Subcutaneous adipose tissue (tissue), 4 donors: Measurements from ENCODE around the gene C2orf15. TPM values are rescaled to one million over a fixed set of nuclear protein-coding genes. Genes with fewer than 3 reads are reported as not detected.

Experiments used
- CTCF ChIP-seq: fragments of 450-650 bp; IDR thresholded peaks from one replicate; pipeline ENCODE4 v1.5.1; 2016; ENCODE audit warnings: low read depth, mild to moderate bottlenecking, control low read depth, antibody characterized with exemption, moderate library complexity
- total RNA-seq, 4 donors: library from RNA; depleted of rRNA; stranded (reverse); fragments of >200 nt; gene quantifications; one replicate each; pipeline ENCODE4 v1.1.0, GENCODE V29; 2016

C2orf15 gene
- total RNA-seq, 4 donors from 2014 or later, result 0.44 to 1.0 TPM; not detected in 2

- TF ChIP-seq CTCF, result no peak
These were observed 30.1 kb downstream of the C2orf15 start for GRCh38 chr2:99171377-99172140.

- no peak for TF ChIP-seq CTCF
These were observed 39.5 kb downstream of the C2orf15 start, which contains the start of the genes MITD1 and MRPL30 for GRCh38 chr2:99180755-99181623. MITD1 (minus strand) TSS chr2:99181058; CDS start chr2:99180981, 77 bp downstream. MRPL30 (plus strand) TSS chr2:99181184; CDS start chr2:99186204, 5,020 bp downstream.

- no peak for TF ChIP-seq CTCF
These were observed 40.1 kb downstream of the C2orf15 start for GRCh38 chr2:99181624-99182000.

GRCh38 chr2:99183025-99183424 lies 41.5 kb downstream of the C2orf15 start:
- no peak for TF ChIP-seq CTCF

- no peak for TF ChIP-seq CTCF
These were observed 43.3 kb downstream of the C2orf15 start for GRCh38 chr2:99184811-99185210.

- TF ChIP-seq CTCF, result no peak
These were observed 45.5 kb downstream of the C2orf15 start for GRCh38 chr2:99187011-99187410.

GRCh38 chr2:99188357-99188756 lies 46.9 kb downstream of the C2orf15 start:
- TF ChIP-seq CTCF, result no peak
